Esophagus (tissue), 2 donors: Measurements from ENCODE around the gene EEF1B2. TPM values are rescaled to one million over a fixed set of nuclear protein-coding genes. Genes with fewer than 3 reads are reported as not detected.
"Not testable (repeated sequence)": the region's sequence is repeated elsewhere in the genome, so short reads cannot be mapped to it uniquely, and the experiment has no call there.

Experiments
- H3K27ac ChIP-seq, 2 donors: one replicate each; pipeline ENCODE4 v1.5.1; 2013; ENCODE audit warnings: low read depth in 2 of 2, mild to moderate bottlenecking in 2 of 2, inconsistent platforms in 1 of 2, low read length in 1 of 2, moderate library complexity in 1 of 2
- H3K27me3 ChIP-seq, 2 donors: one replicate each; pipeline ENCODE4 v1.6.1; 2013; ENCODE audit warnings: low read length in 2 of 2, control low read depth in 1 of 2, mild to moderate bottlenecking in 1 of 2; ENCODE audit not compliant: insufficient read depth in 2 of 2, control insufficient read depth in 1 of 2
- H3K36me3 ChIP-seq, 2 donors: one replicate each; pipeline ENCODE4 v1.6.1; 2013; ENCODE audit warnings: low read length in 1 of 2; ENCODE audit not compliant: control insufficient read depth in 2 of 2, insufficient read depth in 2 of 2
- H3K4me1 ChIP-seq, 2 donors: one replicate each; pipeline ENCODE4 v1.6.1; 2013; ENCODE audit warnings: low read length in 1 of 2; ENCODE audit not compliant: control insufficient read depth in 2 of 2, insufficient read depth in 2 of 2
- H3K4me3 ChIP-seq, 2 donors: one replicate each; pipeline ENCODE4 v1.5.1; 2013; ENCODE audit warnings: low read length in 2 of 2, mild to moderate bottlenecking in 2 of 2, low read depth in 1 of 2, moderate library complexity in 1 of 2
- H3K9me3 ChIP-seq, 2 donors: one replicate each; pipeline ENCODE4 v1.6.1; 2013; ENCODE audit warnings: mild to moderate bottlenecking in 2 of 2, low read depth in 1 of 2, low read length in 1 of 2, moderate library complexity in 1 of 2; ENCODE audit not compliant: control insufficient read depth in 2 of 2, insufficient read depth in 1 of 2
- WGBS, 2 donors: extraction: QIAGEN DNeasy Blood & Tissue Kit; methylation state at CpG; one replicate each; pipeline ENCODE4 v1.1.7; 2013; 5-methylcytosine and 5-hydroxymethylcytosine counted together
- polyA plus RNA-seq, 2 donors: library from polyadenylated mRNA; stranded (reverse); fragments of 200-250 nt; gene quantifications; one replicate each; pipeline ENCODE4 v1.2.3, GENCODE V29; 2013
- donor health status: healthy with polysubstance abuse.
- donor health status: Bipolar disorder and iron deficiency.

Gene EEF1B2
- polyA plus RNA-seq, 2 donors: 803 to 1,031 TPM

GRCh38 chr2:206203331-206203730 lies 43.6 kb downstream of the EEF1B2 start:
- Histone ChIP-seq H3K36me3 (no peaks in the 10 kb centered on the region), H3K27ac (no peak overlapping the region), H3K9me3 (no peaks in the 10 kb centered on the region), H3K4me1 (peaks cover 0 to 6% of the 10 kb centered on the region in 2 donors), H3K27me3 (no peaks in the 10 kb centered on the region), H3K4me3 (no peak overlapping the region)
- WGBS, 2 donors: 94 to 95% methylated on average over 17 of the region's 17 CpGs

GRCh38 chr2:206204710-206205109 lies 45.0 kb downstream of the EEF1B2 start:
- Histone ChIP-seq H3K36me3 (no peaks in the 10 kb centered on the region), H3K9me3 (no peaks in the 10 kb centered on the region), H3K4me3 (no peak overlapping the region), H3K4me1 (peaks cover 0 to 6% of the 10 kb centered on the region in 2 donors), H3K27me3 (no peaks in the 10 kb centered on the region), H3K27ac (no peak overlapping the region)
- WGBS, 2 donors: 57 to 58% methylated on average over 3 of the region's 3 CpGs

DNA sequence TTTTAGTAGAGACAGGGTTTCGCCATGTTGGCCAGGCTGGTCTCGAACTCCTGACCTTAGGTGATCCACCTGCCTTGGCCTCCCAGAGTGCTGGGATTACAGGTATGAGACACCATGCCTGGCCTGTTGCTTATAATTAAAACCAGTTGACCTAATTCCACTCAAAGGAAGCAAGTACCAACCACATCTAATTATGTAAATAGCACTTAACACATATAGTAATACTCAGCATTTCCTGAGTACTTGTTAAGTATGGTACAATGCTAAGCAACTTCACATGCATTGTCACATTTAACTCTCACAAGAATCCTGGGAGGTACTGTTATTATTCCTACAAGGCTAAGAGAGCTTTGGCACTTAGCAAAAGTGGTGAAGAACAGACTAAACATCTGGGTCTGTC lies 47.6 kb downstream of the EEF1B2 start:
- WGBS, 2 donors: 83 to 89% methylated on average over 2 of the region's 2 CpGs
- not testable (repeated sequence) for H3K27me3 ChIP-seq, H3K4me1 ChIP-seq, H3K36me3 ChIP-seq, H3K27ac ChIP-seq, H3K4me3 ChIP-seq, H3K9me3 ChIP-seq

DNA sequence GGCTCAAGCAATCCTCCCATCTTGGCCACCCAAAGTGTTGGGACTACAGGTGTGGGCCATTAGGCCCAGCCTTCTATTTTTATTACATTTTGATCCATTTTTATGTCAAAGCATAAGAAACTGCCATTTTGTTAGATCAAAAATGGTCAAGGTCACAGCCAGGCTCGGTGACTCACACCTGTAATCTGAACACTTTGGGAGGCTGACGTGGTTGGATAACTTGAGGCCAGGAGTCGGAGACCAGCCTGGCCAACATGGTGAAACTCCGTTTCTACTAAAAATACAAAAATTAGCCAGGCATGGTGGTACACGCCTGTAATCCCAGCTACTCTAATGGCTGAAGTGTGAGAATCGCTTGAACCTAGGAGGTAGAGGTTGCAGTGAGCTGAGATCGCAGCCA lies 49.2 kb downstream of the EEF1B2 start:
- 85 to 92% methylated on average over 7 of the region's 7 CpGs for WGBS, 2 donors
- no peaks in the 10 kb centered on the region for H3K4me1 ChIP-seq
- H3K4me3 ChIP-seq: no peak overlapping the region
- no peak overlapping the region for H3K27ac ChIP-seq
- H3K36me3 ChIP-seq: no peaks in the 10 kb centered on the region
- no peaks in the 10 kb centered on the region for H3K9me3 ChIP-seq
- no peaks in the 10 kb centered on the region for H3K27me3 ChIP-seq

DNA sequence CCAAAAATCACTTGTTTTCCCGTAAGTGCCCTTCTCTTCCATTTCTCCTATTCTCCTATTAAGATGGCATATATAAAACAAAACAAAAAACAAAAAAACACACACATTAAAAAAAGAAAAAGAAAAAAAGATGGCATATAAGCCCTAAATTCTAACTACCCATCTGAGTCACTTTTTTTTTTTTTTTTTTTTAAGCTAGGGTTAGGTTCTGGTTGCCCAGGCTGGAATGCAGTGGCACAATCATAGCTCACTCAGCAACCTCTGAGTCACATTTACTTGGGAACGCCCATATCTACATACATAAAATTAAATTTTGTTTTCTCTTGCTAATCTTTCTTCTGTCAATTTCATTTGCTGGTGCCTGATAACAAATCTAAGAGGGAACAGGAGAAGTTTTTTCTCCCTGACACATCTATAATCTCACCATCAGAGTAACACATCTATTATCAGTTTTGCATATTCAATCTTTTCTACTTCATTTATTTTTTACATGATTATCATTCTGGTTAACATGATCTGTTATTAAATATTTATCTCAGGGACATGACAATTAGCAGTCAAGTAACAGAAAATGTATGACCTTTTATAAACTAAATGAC lies 52.1 kb downstream of the EEF1B2 start:
- H3K4me1 ChIP-seq: no peaks in the 10 kb centered on the region
- no peaks in the 10 kb centered on the region for H3K27me3 ChIP-seq
- WGBS, 2 donors: 63 to 72% methylated on average over 2 of the region's 2 CpGs
- no peak overlapping the region for H3K4me3 ChIP-seq
- no peaks in the 10 kb centered on the region for H3K36me3 ChIP-seq
- H3K27ac ChIP-seq: peak overlapping the region in 1 of 2 donors; percentile 69
- H3K9me3 ChIP-seq: no peaks in the 10 kb centered on the region

Other genes with a start within 250 kb of the EEF1B2 start
- 1 to 10 TPM; 1.7 to 3.4 TPM for gene INO80D, start 73.7 kb upstream of the EEF1B2 start, polyA plus RNA-seq
- gene NDUFS1, start 451 bp upstream of the EEF1B2 start, polyA plus RNA-seq: 10 to 100 TPM; 20.7 to 40.9 TPM
- gene ZDBF2, start 114.8 kb downstream of the EEF1B2 start, polyA plus RNA-seq: under 1 TPM; 0.61 to 0.88 TPM